Erythroblast (primary cell): ENCODE data around the gene MOV10L1.

ENCODE experiments used
- GATA1 ChIP-seq: IDR thresholded peaks from 2 replicates; pipeline ENCODE4 v1.6.1; 2011; ENCODE audit warnings: low read depth, mild to moderate bottlenecking, control low read depth, low read length, moderate library complexity
- POLR2A ChIP-seq: IDR thresholded peaks from 2 replicates; pipeline ENCODE4 v1.6.1; 2011; ENCODE audit warnings: mild to moderate bottlenecking, low read length

DNA sequence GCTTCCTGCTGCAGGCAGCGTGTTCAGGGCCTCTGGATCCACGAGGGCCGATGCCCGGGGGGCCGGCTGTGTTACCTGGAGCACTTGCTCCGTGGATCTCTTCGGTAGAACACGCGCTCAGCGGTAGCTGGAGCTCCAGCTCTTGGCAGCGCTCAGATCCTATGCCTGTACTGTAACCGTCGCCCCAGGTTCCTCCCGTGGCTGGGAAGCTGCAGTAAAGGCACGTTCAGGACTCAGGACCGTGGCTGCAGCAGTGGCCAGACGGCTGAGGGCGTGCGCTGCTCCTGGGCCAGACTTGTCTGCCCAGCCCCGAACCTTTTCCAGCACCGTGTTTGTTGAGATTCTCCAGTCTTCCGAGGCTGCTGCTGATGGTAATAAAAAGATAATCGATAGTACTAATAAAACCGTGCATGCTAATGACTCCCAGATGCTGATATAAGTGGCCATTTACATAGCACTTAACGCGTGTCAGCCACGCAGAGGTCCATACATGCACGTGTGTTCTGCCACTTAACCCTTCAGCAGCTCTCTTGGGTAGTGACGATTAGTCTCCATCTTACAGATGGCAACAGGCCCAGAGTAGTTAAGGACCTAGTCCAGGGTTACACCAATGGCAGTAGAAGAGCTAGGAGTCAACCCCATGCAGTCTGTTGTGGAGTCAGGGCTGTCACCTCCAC lies 1.4 kb downstream of the MOV10L1 start:
- TF ChIP-seq POLR2A (no peak), GATA1 (no peak)
